ENCODE measurements around the gene KLHDC7B.

Gene KLHDC7B

GRCh38 chr22:50575426-50575941 is 29.8 kb downstream of the KLHDC7B start:
- no peak for TF ChIP-seq CTCF (IDR thresholded peaks at IDR 0.05; ENCODE audit: extremely low read depth, insufficient read depth, missing control alignments)
- no peak for DNase-seq (ENCODE audit: low spot score)
- in situ Hi-C loops (cut with MboI; ENCODE audit: low pct_unique_long_range_greater_than_20kb, low sequenced_read_pairs, unreplicated experiment): no loop called here

- in situ Hi-C loops (cut with MboI; ENCODE audit: low pct_unique_long_range_greater_than_20kb, low sequenced_read_pairs, unreplicated experiment): no loop called here
- TF ChIP-seq CTCF (IDR thresholded peaks at IDR 0.05; ENCODE audit: extremely low read depth, insufficient read depth, missing control alignments): no peak
- no peak for DNase-seq (ENCODE audit: low spot score)
Measured at GRCh38 chr22:50576070-50576469, 30.4 kb downstream of the KLHDC7B start.

- no peak for DNase-seq (ENCODE audit: low spot score)
- in situ Hi-C loops (cut with MboI; ENCODE audit: low pct_unique_long_range_greater_than_20kb, low sequenced_read_pairs, unreplicated experiment): no loop called here
- no peak for TF ChIP-seq CTCF (IDR thresholded peaks at IDR 0.05; ENCODE audit: extremely low read depth, insufficient read depth, missing control alignments)
Measured at GRCh38 chr22:50576806-50577696, 31.4 kb downstream of the KLHDC7B start.

- no peak for TF ChIP-seq CTCF (IDR thresholded peaks at IDR 0.05; ENCODE audit: extremely low read depth, insufficient read depth, missing control alignments)
- DNase-seq (ENCODE audit: low spot score): no peak
- in situ Hi-C loops (cut with MboI; ENCODE audit: low pct_unique_long_range_greater_than_20kb, low sequenced_read_pairs, unreplicated experiment): no loop called here
Measured at GRCh38 chr22:50577697-50577986, 31.9 kb downstream of the KLHDC7B start.

- no peak for TF ChIP-seq CTCF (IDR thresholded peaks at IDR 0.05; ENCODE audit: extremely low read depth, insufficient read depth, missing control alignments)
- DNase-seq (ENCODE audit: low spot score): no peak
- in situ Hi-C loops (cut with MboI; ENCODE audit: low pct_unique_long_range_greater_than_20kb, low sequenced_read_pairs, unreplicated experiment): no loop called here
Measured at GRCh38 chr22:50577987-50578775, 32.5 kb downstream of the KLHDC7B start, which contains the start of gene CPT1B. Gene CPT1B (minus strand): TSS chr22:50578427. CDS start chr22:50577915, 512 bp downstream.

- DNase-seq (ENCODE audit: low spot score): no peak
- no peak for TF ChIP-seq CTCF (IDR thresholded peaks at IDR 0.05; ENCODE audit: extremely low read depth, insufficient read depth, missing control alignments)
Measured at GRCh38 chr22:50578776-50579310, 33.1 kb downstream of the KLHDC7B start.

More at GRCh38 chr22:50578776-50579310, 33.1 kb downstream of the KLHDC7B start:
- in situ Hi-C loops (cut with MboI; ENCODE audit: low pct_unique_long_range_greater_than_20kb, low sequenced_read_pairs, unreplicated experiment): no loop called here

All from GM13977 (cell line).